Caki2 (cell line): ENCODE measurements around the gene ANKRD11. TPM values are rescaled to one million over a fixed set of nuclear protein-coding genes. Genes with fewer than 3 reads are reported as not detected.
A peak's percentile ranks its signal among the peaks of the same experiment; 100 is the strongest.

ENCODE experiments used
- DNase-seq: peaks from one replicate; pipeline ENCODE4 v3.0.0-alpha.2; 2015; ENCODE audit warnings: low read depth
- in situ Hi-C: cut with HindIII; loops from 2 replicates; pipeline ENCODE4 v1.10.0; 2016; ENCODE audit warnings: low sequenced_read_pairs, low pct_unique_long_range_greater_than_20kb, mixed read lengths
- total RNA-seq: library from RNA; depleted of rRNA; stranded (reverse); fragments of >200 nt; shearing (Covaris generic); gene quantifications from 2 replicates; pipeline ENCODE4 v1.2.3, GENCODE V29; 2014; ENCODE audit warnings: low replicate concordance

The ANKRD11 gene
- total RNA-seq, 1 experiment from 2014 or later, result 56.3 TPM

- no peak for DNase-seq
- in situ Hi-C loops, result no loop called here
Observed at GRCh38 chr16:89322321-89323119, 167.8 kb downstream of the ANKRD11 start.

GRCh38 chr16:89320782-89321501 lies 169.4 kb downstream of the ANKRD11 start:
- peak; percentile 67 for DNase-seq
- in situ Hi-C loops, result no loop called here

DNA sequence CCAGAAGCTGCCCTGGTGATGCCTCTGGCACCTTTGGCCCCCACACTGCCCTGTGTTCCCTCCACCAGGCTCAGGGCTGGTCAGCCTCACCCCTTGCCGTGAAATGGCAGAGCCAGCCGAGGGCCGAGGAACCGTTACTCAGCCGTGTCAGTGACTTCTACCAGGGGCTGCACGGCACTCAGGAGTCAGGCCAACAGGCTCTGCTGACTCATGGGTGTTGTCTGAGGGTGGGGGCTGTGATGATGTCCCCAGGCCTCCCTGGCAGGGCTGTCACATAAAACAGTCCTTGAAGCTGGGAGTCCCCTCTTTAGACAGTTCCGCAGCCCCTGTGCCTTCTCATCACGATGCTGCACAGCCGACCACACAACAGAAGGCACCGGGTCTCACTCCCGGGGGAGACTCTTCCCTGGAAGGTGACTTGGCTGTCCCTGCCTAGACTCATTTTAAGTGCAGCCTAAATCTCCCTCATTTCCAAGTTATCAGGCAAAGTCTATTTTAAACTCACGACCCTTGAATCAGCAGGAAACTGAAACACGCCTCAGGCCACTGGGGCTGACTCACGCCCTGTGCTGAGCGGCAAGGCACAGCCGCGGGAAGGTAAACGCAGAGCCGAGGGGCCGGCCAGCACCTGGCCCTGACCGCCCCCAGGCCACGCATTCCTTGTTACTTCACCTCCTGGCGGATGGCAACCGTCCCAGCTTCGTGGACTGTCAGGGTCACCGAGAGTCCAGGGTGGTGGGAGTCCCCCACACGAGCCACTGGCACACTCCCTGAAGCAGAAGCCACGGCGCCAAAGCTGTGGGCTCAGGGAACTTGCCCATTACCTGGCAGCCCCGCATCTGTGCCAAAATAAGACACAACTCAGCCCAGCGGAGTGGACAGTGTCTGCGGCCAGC lies 170.2 kb downstream of the ANKRD11 start:
- in situ Hi-C loops, result no loop called here
- DNase-seq, result peak; percentile 67

GRCh38 chr16:89319631-89319885 lies 170.8 kb downstream of the ANKRD11 start:
- DNase-seq, result no peak
- in situ Hi-C loops, result no loop called here

- no peak for DNase-seq
- in situ Hi-C loops, result no loop called here
Observed at GRCh38 chr16:89318871-89319630, 171.3 kb downstream of the ANKRD11 start.

GRCh38 chr16:89318430-89318758 lies 172.0 kb downstream of the ANKRD11 start:
- in situ Hi-C loops, result no loop called here
- DNase-seq, result no peak

DNA sequence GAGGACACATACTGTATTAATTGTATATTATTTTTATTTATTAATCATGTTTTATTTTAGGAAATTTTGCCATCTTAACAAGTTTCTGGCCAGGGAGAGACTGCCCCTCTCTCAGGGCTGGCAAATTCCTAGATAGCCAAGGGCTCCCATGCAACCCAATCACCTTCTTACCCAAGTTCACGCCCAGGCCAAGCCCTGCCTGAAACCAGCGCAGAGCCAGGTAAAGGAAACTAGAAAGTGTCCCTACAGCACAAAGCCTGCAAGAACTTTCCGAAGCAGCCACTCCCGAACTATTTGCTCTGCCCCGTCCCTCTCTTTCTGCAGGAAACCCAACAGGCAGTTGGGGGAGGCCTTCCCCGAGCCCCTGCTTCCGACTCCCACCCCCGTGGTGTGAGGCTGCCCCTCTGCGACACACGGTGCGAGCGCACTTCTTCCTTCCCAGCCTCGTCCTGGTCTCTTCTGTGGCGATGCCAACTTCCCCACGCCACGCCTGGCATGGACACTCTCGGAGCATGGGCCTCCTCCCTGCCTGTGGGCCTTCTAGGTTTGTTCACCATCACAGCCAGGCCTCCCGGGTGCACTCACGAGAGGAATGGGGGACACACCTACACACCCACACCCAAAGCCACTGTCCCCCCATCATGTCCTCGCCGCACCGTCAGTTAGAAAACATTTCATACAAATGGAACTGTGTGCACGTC lies 172.5 kb downstream of the ANKRD11 start:
- in situ Hi-C loops, result no loop called here
- no peak for DNase-seq

DNA sequence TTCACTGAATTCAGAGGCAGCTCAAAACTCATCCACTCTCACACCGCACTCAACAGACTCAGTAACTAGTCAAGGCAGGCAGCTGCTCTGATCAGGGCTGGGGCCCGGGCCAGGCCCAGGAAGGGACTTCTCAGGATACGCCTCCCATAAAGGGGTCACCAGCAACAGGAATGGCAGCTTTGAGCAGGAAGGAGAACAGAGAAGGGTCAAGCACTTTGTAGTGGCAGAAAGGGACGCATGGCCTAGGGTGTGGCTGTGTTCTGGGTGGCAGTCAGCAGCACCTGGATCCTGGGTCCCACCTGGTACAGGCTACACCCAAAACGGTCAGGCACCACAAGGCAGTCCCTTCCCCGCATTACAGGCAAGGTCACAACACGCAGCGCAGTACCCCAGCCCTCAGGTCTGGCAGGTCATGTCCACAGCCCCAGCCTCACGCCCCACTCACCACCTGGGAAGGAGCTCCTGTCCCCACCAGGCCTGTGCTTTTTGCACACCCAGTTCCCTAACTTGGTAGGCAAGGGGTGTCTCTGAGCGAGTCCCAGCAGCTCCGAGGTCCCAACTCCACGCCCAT lies 173.2 kb downstream of the ANKRD11 start:
- no peak for DNase-seq
- in situ Hi-C loops, result no loop called here

GRCh38 chr16:89316701-89317100 lies 173.7 kb downstream of the ANKRD11 start:
- DNase-seq, result no peak
- in situ Hi-C loops, result no loop called here

- DNase-seq, result peak; percentile 41
- in situ Hi-C loops, result no loop called here
Observed at GRCh38 chr16:89315791-89316581, 174.4 kb downstream of the ANKRD11 start.

GRCh38 chr16:89315271-89315670 lies 175.1 kb downstream of the ANKRD11 start:
- no peak for DNase-seq
- in situ Hi-C loops, result no loop called here

- DNase-seq, result no peak
- in situ Hi-C loops, result no loop called here
Observed at GRCh38 chr16:89314854-89315253, 175.5 kb downstream of the ANKRD11 start.

DNA sequence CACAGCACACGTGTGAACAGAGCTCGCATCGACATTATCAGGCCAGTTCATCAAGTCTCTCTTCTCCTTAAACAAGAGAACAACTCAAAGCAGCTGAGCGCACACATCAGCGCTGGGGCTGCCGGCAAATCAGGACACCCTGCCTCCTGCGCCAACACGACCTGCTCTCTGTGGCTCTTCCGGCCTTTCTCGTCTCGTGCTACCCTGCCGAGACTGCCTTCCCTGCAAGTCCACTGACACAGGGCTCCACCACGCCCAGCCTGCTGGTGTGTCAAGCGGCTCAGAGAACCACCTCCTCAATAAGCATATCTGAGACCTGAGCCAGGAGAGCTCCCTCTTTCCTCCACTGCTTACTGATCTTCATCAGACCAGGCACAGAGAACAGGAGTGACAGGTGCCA lies 176.0 kb downstream of the ANKRD11 start:
- in situ Hi-C loops, result no loop called here
- no peak for DNase-seq

DNA sequence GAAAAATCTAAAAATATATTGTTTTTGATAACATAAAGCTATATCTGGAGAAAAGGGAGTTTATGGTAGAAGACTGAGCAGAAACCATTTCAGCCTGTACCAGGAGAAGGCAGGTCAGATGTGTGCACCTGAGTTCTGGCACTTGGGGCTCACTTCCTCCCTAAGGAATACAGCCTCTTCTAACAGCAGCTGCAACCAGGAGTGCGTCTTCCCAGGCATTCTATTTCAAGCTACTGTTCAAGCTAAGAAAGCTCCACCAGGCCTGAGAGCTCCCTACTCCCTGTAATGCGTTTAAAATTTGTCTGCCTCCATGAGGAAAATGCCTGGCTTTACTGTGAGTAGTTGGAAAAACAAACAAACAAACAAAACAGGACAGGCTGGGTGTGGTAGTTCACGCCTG lies 176.8 kb downstream of the ANKRD11 start:
- in situ Hi-C loops, result no loop called here
- DNase-seq, result no peak

- in situ Hi-C loops, result no loop called here
- DNase-seq, result no peak
Observed at GRCh38 chr16:89312598-89313299, 177.6 kb downstream of the ANKRD11 start.

GRCh38 chr16:89312194-89312593 lies 178.2 kb downstream of the ANKRD11 start:
- in situ Hi-C loops, result no loop called here
- no peak for DNase-seq
